DMS 273 treated with DMSO at 0.1 percent for 48 hours (cell line): ENCODE data around the gene ZNF343.

Source experiments
- DNase-seq: peaks from one replicate; lab custom pipeline; 2025; lab: John Stamatoyannopoulos, UW

Gene ZNF343

DNA sequence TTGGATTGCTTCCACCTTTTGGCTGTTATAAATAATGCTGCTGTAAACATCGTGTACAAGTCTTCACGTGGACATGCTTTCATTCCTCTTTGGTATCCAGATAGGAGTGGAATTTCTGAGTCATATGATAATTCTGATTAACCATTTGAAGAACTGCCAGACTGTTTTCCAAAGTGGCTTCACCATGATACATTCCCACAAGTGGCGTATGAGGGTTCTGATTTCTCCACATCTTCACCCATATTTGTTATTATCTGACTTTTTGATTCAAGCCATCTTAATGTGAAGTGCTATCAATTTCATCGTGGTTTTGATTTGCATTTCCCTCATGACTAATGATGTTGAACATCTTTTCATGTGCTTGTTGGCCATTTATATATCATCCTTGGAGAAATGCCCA, 35.2 kb downstream of the ZNF343 start:
- DNase-seq: no peak

DNA sequence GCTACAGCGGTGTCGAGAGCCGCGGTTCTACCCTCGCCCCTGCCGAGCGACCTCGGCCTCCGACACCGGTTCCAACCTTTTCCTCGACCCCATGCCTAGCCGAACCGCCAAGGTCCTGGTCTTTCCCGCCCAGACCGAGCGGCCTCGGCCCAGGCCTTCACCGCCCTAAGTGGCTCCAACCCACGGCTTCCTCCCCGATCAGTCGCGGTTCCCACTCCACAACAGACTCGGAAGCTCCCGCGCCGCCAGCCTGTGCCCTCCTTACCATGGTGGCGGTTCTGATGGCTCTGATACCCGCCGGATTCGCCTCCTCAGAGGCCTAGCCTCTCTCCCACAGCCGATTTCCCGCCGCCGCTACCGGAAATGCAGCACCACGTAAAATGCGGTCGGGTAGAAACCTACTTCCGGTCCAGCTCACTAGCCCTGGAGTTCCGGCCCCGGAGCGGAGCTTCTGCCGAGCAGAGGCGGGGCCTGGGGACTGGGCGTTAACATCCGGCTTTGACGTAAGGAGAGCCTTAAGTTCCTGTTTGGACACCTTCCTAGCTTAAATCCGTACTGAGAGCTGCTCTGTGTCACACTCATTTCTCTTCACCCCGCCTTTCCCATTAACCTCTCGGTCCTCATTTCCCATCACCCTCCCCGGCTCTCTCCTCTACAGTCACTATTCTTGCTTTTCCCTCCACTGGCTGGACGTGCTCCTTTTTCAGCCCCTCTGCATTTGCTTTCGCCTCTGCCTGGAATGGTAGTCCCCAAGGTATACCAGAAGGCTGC, 38.1 kb downstream of the ZNF343 start, which contains the start of gene SNRPB:
Gene SNRPB, minus strand, starts transcription at position 367 of the 771 bp plus-strand sequence. Its CDS starts 99 bp downstream, at position 268.
- DNase-seq: peak; percentile 97

GRCh38 chr20:2469991-2470422, 38.7 kb downstream of the ZNF343 start:
- peak; percentile 29 for DNase-seq

- no peak for DNase-seq
Measured at GRCh38 chr20:2468581-2469407, 39.9 kb downstream of the ZNF343 start.

GRCh38 chr20:2467412-2467811, 41.3 kb downstream of the ZNF343 start:
- no peak for DNase-seq

DNA sequence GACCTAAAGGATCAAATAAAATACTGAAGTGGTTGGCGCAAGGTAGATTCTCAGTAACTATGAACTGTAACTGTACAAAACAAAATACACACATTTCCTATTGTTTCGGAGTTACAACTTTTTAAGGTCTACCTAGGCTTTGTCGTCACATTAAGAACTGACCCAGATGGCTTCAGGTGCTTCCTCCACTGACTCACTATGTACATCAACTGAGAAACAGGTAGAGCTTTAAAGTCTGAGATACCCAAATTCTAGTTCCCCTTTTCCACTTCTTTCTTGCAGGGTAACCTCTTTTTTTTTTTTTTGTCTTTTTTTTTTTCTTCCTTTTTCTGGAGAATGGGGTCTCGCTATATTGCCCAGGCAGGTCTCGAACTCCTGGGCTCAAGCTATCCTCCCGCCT, 43.6 kb downstream of the ZNF343 start:
- no peak for DNase-seq

- no peak for DNase-seq
Measured at GRCh38 chr20:2463616-2464365, 44.9 kb downstream of the ZNF343 start.

- DNase-seq: no peak
Measured at GRCh38 chr20:2462484-2462883, 46.2 kb downstream of the ZNF343 start.

DNA sequence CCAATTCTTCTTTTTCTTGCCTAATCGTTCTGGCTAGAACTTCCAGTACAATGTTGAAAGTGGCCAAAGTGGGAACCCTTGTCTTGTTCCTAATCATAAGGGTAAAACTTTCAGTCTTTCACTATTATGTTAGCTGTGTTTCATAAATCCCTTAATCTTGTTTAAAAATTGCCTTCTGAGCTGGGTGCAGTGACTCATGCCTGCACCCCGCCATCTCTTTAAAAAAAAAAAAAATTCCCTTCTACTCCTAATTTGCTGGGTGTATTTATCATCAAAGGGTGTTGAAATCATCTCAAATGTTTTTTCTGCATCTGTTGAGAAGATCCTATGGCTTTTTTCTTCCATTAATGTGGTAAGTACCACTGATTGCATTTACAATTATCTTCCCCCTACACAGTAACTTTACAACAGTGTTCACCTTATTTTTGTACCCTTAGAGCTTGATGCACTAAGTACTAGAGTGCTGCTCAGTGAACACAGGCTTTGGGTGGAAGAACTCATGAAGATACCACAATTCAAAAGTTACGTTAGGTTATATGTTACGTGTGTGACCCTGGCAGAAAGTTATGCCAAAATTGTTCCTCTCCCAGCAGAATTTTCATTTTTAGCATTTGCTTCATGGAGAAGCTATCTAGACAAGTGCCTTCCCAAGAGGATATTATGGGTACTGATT, 47.8 kb downstream of the ZNF343 start:
- DNase-seq: no peak

- no peak for DNase-seq
Measured at GRCh38 chr20:2459981-2460751, 48.5 kb downstream of the ZNF343 start.

GRCh38 chr20:2458919-2459499, 49.7 kb downstream of the ZNF343 start:
- no peak for DNase-seq

DNA sequence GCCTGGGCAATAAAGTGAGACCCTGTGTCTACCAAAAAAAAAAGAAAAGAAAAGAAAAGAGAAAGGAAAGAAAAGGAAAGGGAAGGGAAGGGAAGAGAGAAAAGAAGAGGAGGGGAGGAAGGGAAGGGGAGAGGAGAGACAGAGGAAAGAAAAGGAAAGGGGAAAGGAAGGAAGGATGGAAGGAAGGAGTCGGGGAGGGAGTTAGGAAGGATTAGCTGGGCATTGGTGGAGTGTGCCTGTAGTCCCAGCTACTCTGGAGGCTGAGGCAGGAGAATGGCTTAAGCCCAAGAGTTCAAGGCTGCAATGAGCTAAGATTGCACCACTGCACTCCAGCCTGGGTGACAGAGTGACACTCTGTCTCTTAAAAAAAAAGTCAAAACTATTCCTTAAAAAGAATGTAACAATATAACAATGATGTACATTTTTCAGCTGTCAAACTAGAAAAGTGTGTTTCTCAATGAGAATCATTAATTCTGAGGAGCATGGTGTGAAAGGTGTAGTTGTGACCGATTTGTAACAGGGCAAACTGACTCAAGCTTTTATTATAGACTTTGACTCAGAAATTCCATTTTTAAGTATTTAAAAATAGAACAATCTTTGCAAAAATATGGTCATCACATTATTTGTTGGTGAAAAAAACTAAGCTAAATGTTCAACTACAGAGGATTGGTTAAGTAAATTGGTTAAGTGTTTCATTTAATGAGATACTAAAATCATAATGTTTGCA, 52.8 kb downstream of the ZNF343 start:
- no peak for DNase-seq

GRCh38 chr20:2453792-2454191, 54.9 kb downstream of the ZNF343 start:
- DNase-seq: no peak

GRCh38 chr20:2451939-2452732, 56.6 kb downstream of the ZNF343 start:
- peak; percentile 21 for DNase-seq

- no peak for DNase-seq
Measured at GRCh38 chr20:2451422-2451821, 57.3 kb downstream of the ZNF343 start.

- no peak for DNase-seq
Measured at GRCh38 chr20:2449386-2449785, 59.3 kb downstream of the ZNF343 start.

DNA sequence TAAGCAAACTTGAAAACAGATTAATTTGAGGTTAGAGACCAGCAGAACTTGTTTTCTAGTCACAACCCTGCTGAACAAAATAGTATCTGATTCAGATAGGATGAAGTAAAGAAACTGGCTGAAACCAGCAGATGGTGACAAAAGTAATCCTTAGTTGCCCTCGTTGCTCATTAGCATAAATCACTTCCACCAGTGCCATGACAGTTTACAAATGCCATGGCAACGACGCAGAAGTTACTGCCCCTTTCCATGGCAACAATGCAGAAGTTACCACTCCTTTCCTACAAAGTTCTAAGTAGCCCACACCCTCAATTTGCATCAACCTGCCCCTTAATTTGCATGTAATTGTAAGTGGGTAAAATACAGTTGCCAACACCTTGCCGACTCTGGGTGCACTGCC, 61.9 kb downstream of the ZNF343 start:
- DNase-seq: peak; percentile 26
